ENCODE results near the gene EFHC1.

Gene EFHC1

DNA sequence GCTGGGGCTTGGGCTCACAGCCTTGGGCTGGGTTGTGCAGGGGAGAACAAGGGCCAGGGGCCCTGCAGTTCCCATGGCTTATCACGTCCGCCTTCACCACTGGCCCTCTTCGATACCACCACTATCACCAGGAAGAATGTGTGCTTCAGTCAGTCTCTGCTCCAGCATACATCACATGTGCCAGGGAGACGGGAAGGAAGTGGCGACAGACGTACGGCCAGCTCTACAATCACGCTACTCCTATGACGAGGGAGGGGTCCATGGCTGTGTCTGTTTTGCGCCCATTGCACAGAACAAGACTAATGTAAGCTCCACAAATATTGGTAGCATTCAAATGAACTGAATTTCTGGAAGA is 84.6 kb downstream of the EFHC1 start:
- DNase-seq: no peak

DNA sequence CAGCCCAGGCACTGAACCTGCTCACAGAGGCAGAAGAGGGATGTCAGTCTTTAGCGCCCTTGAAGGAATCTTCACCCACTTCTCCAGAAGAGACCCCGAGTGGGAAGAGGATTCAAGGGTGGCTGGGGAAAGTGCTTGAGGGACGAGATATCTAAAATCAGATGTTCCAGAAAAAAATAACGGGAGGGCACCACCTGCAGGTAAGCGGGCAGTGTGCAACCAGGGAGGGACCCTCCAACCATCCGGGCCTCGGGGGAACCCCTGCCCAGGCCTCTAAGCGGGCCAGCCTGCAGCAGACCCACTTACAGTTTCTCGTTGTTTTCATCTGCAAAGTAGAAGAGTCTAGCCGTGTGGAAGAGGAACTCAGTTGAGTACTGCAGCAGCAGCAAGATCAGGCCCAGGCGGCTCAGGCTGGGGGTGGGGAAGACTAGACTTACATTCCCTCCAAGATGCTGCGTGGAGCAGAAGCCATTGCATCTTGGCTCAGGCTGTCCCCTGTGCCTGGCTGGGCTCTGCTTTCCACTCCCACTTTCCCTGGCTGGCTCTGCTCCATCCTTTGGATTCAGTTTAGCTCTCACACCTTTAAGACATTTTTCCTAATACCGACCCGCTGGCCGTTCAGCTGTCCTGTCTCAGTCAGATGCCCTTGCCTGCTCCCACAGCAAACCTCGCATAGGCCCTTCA is 85.7 kb downstream of the EFHC1 start:
- no peak for DNase-seq

DNA sequence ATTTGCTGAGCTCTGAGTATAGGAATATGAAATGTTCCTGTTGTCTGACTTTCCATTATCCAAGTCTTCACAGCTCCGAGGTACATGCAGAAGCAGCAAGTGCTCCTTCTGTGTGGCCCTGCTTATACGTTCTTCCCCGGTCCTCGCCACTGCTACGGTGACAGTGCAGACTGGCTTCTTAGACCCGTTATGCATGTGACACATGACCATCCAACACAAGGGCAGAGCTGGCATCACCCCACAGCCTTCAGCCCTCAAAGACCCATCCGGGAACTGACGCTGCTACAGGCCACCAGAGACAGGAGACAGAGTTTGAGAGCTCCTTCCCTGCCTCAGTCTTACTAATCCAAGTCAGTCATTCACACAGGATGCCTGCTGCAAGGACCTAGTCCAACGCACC is 86.3 kb downstream of the EFHC1 start:
- no peak for DNase-seq

DNA sequence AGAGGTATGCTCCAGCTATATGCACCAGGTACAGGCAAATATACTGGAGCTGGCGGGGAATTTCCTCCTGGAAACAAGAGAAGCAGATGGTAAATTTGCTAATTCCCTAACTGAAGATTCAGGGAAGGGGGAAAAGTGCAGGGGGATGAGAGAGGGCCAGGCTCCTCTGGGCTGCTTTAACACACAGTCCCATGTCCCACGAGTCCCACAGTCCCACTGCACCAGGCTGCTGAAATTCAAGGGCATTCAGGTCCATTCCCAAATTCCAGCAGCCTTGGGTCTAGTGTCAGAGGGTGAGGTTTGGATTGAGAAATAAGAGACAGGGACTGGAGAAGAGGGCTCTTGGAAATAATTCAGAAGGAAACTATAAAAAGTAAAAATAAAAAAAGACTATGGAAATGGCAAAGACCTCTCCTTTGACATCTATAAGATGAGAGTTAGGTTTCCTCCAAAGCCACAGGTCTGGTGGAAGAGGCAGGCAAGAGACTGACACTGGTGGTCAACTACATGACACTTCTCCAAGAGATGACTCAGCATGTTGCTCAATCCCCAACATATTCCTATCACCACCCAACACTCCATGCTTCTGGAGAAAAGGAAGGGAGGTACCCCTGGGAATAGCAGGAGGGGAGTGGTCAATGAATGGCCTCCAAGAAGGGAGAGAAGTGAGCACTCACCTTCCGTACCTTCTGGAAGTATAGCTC is 87.6 kb downstream of the EFHC1 start:
- no peak for DNase-seq

DNA sequence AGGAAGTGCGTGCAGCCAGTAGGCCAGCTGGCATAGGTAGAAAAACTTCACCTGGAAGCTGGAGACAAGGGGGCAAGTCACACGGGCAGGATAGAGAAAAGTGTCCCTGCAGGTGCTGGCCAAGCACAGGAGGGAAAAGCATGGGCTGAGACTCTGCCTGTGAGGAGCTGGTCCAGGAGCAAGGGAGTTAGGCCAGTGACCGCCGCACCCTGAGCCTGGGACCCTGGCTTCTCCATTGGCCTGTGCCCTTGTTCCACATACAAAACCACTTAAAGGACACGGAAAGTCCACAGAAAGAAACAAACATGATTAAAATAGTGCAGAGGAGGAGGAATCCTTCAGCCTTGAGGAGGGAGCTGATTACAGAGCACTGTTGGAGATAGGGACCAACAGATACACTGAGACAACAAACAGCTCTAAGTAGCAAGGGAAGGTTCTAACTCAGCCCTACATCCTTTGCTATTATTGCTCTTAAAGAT is 88.2 kb downstream of the EFHC1 start:
- DNase-seq: no peak

DNA sequence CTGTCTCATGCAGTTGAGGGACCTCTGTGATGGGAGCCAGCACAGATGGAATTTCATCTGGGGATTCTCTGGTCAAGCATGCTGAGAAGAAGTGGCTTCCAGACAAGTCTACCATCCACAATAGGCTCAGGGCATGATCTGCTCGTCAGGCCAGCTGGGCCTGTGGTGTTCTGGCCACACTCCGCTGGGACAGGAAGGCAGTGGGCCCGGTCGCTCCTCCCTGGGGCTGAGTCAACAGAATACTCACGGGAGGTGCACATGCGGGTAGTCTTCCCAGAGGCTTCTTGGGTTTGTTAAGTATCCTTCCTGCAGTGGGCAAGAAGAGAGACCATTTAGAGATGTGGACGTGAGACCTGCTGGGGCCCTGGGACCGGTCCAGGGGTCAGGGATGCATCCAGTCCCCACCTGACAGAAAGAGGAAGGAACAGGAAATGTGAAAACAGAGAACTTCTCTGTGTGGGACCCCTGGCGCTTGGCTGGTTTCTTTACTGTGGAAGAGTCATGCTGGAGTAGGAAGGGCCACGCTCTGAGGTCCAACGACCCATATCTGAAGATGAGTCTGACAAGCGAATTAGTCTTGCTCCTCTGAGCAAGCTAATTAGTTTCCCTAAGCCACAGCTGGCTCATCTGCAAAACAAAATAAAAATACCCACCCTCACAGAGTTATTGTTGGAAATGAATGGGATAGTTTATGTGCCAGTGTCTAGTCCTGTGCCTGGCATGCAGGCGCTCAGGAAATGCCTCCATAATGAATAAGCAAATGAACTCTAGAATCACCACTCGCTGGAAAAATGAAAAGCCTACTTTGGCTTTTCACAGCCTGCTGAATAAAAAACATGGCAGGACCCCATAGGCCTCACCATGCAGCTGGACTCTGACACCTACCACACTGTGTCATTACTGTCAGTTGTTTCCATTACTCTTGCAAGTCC is 89.4 kb downstream of the EFHC1 start:
- DNase-seq: no peak

DNA sequence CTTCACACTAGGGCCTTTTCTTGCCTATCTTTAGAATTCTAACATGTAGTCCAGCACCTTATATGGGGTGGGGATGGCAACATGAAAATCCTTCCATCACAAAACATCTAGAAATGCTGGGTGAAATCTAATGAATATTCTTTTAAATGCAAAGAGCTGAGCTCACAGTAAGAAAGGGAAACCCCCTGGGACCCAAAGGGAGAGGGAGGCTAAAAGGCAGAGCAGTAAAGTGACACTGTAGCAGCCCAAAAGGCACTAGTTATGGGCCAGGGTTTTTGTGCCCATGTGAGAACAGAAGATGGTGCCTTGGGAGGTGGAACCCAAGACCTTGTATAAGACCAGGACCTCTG is 90.0 kb downstream of the EFHC1 start:
- no peak for DNase-seq

DNA sequence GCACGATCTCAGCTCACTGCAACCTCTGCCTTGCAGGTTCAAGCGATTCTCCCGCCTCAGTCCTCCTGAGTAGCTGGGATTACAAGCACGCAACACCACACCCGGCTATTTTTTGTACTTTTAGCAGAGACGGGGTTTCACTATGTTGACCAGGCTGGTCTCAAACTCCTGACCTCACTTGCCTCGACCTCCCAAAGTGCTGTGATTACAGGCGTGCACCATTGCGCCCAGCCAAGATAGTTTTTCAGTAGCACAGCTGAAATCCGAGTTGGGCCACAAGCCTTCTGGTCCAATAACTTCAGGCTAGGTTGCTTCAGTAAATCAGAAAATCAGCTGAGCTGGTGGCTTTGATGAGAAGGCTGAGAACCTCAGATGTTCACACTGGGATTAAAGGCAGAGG is 91.0 kb downstream of the EFHC1 start:
- DNase-seq: no peak

DNA sequence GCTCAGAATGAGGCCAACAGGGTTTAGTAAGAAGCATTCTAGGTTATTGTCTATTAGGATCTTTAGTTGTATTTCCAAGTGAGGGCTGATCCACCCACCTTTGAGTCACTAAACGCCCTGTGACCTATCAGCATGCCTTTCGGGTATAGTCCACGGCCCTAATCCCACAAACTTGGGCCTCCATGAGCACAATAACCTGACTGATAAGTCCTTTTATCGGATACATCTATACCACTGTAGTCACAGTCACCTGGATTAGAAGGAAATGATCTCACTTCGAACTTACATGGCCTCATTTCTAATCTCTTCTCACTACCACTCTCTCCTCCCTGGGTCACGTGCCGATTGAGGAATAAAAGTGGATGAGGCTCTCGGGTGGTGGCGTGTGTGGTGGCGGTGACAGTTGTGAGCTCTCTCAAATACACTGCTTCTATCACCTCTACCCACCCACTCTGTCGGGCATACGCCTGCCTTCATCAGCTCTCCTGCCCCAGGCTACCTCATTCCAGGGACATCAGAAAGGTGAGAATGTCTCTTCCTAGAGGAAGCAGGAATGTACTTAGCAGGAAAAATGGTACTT is 91.5 kb downstream of the EFHC1 start:
- no peak for DNase-seq

DNA sequence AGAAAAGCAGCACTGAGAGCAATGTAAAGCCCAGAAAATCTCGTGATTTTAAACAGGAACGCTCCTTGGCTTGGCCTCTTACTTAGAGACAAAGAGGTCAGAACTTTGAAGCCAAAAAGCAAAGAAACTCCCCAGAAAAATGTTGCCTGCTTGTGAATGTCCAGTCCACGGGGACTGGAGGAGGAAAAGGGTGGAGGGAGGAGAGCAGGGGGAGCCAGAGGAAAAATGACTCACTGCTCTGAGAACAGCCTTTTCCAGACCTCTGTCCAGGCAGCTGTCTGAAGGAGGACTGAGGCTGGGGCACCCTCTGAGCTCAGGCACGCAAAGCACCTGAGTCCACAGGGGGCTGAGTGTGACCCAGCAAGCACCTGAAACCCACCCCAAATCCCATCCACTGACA is 92.1 kb downstream of the EFHC1 start:
- no peak for DNase-seq

DNA sequence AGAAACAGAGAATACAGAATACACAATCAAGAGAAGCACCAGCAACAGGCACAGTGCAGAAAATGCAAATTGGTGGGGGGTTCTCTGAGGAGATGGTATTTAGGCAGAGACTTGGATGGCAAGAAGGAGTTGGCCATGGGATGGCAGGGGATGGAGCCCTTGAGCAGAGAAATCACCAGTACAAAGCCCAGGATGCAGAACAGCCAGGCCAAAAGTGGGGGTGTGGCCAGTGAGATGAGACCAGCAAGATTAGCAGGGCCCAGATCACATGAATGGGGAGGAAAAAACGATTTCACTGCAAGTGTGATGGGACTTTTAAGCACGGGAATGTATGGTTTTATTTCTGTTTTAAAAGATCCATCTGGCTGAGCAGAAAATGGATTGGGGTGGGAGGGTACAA is 93.3 kb downstream of the EFHC1 start:
- no peak for DNase-seq

DNA sequence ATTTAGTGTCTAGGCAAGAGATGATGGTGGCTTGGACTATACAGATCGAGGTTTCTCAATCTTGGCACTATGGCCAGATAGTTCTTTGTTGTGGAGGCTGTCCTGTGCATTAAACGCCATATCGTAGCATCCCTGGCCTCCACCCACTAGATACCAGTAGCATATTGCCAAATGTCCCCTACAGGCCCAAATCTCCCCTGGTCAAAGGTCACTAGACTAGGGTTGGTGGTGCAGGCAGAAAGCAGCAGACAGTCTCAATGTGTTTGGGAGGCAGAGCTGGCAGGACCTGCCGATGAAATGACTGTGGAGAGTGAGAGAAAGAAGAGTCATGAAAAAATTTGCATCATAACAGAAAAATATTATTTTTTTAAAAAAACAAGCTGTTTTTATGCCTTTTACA is 93.8 kb downstream of the EFHC1 start:
- no peak for DNase-seq

DNA sequence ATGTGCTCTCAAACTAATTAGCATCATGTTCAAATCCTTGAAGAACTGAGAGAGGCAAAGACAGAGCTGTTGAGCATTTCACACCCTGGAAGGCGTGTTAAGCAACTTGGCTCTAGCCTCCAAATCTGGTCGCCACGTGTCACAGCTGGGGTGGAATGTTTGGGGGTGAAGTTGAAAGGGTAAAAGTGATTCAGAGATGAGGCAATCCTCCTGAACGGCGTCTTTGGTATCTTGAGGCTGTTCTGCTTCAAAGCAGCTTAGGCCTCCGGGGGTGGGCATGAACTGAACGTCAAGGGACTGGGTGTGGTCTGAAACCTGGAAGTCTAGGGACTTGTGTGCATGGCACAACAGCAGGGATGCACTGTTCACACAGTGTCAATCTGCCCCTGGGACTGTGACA is 94.4 kb downstream of the EFHC1 start:
- no peak for DNase-seq

DNA sequence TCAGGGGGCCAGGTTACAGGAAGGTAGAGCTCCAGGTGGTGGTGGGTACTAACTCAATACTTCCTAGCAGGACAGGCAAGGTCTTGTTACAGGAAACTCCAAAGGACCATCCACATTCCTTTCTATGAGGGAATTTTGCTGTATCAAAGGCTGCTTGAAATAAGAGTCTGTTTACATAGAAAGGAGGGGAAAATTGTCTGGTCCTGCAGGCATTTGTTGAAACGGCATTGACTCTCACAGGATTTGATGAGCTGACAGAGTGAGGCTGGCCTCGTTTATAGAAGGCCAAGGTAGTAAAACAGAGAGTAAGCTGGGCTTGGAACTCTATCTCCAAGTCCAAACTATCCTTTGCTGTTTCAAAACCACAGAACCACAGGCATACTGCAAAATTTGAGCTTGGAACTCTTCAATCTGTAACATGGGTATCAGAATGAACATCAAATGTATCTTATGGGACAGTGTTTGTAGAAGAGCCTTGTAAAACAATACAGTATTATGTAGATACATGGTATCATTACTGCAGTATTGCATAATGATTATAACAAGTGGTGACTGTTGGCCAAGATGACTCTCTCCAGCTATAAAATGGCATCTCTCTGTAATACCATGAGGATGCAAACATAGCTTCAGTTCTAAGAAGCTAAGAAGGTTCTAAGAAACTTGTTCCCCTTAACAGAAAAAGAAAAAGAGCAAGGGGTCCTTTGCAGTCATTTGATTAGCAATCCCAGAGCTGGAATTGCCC is 95.2 kb downstream of the EFHC1 start:
- no peak for DNase-seq

DNA sequence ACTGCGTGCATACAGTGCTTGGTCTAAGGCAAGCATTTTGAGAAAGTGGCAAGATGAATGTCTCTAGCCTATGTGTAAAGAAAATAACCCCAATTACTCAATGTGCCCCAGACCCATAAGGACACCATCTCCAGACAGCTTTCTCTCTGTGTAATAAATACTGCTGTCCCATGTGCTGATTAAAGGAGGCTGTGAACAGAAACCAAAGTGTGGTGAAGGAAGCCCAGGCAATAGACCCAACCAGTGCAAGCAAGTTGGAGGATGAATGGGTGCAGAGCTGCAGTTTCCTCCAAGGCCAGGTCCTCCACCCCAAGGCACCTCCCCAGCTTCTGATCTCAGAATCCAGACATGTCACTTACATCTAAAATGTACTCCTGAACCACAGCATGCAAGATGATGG is 96.1 kb downstream of the EFHC1 start:
- DNase-seq: no peak

DNA sequence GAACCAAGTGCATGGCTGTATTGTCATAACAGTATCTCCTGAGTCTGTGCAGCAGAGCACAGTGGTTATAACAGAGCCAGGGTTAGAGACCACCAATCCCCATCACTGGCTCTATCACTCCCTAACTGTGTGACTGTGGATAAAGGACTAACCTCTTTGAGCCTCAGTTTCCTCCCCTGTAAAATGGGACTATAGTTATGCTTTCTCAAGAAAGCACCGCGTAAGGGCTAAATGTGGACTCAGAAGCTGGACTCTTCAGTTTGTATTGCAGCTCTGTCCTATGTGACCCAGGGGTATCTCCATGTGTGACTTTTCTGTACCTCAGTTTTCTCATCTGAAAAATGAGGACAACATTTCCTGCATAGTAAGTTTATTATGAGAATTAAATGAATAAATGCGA is 96.8 kb downstream of the EFHC1 start:
- DNase-seq: no peak

DNA sequence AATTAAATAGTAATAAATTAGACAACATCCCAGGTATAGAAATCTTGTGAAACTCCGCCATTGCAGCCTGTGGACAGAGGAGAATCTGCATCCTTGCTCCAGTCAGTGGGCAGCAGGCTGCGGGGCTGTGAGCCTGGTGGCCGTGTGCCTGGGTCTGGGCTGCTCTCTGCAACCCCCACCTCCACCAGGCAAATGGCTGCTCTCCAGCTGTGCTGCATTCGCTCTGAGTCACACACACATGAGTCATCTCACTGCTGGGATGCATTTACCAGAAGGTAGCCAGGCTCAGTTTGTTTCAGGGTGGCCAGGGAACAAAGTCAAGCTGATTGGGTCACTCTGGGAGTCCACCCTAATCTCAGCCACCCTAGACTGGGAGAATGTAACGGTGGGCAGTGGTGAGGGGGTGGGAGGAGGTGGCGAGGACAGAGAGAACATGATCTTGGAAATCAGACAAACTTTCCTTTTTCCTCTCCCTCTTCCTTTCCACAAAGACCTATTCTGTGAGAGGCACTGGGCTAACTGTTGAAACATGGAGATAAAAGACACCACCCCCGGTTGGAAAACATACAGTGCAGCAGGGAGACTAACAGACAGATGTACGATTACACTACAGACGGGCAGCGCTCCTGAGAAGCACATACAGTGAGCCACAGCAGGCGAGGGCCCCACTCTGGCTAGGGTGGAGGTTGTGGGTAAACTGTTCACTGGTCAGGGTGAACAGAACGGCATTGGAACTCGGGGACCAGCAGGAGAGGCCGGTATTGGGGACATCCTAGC is 97.5 kb downstream of the EFHC1 start:
- DNase-seq: no peak

DNA sequence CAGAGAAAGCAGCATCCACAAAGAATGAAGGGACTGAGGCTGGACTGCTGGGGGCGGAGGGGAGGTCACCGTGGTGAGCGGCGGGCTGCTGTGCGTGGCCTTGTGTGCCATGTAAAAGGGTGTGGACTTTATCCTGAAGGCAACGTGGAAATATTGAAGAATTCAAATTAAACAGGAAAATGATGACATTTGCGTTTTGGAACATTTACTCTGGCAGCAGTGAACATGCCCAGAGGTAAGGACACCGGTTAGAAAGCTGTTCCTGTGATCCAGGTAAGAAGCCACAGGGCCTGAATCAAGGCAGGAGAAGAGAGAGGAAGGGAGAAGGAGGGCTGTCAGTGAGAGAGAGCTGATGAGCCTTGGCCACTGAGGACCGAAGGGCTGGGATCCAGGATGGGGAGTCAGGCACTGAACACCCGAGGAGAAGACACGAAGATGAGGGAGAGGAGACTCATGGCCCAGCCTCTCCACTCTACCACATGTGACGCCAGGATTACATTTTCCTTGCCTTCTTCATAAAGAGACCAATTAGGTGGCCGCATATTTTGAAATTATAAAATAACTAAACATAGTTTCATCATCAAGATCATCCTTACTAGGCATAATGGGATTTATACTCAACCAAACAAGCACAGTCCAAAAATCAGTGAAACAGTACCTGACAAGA is 98.3 kb downstream of the EFHC1 start:
- DNase-seq: no peak

DNA sequence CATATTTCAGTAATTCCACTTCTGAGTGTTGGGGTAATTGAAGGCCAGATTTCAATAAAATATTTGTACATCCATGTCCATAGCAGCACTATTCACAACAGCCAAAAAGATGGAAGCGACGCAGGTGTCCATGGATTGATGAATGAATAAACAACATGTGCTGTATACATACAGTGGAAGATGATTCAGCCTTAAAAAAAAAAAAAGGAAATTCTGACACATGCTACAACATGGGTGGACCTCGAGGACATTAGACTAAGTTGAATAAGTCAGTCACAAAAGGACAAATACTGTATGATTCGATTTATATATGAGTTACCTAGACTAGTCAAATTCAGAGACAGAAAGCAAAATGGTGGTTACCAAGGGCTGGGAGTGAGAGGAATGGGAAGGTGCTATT is 99.5 kb downstream of the EFHC1 start:
- no peak for DNase-seq

DNA sequence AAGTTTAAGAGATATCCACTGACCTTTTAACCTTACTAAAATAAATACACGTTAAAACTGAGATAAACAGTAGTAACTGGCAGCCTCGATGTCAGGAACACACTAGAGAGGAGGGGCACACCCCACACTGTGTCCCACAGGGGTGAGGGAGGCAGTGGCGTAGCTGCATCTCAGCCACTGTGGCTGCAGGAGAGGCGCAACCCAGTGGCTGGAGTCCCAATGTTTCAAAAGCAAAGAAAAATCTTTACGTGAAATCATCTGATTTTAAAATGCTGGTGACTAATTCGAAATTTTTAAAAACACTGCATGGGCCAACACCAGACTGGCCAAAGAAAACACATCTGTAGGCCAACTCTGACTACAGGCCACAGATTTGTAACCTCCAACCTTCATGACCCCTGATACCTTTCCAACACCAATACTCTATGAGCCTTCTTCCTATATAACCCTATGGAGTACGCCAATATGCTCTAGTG is 102.0 kb downstream of the EFHC1 start:
- DNase-seq: no peak

DNA sequence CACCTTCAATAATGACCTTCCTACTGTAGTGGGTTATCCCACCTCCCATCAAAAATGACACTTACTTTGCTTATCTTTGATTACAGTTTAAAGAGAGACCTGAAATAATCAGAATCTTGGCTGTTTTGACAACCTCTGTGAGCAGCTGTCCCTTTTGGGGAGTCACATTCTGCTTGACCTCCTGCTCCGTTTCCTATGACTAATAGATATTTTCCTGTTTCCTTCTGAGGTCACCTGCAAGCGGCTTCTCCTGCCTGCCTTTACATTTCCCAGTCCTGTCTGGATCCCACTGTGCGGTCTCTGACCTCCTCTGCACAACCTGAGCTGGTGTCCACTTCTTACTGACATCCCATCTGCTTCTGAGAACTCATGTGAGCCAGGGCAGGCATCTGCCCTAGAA is 102.5 kb downstream of the EFHC1 start:
- DNase-seq: no peak

Data from NCI-H345 (cell line).